ENCODE measurements around the gene ROMO1. TPM values are rescaled to one million over a fixed set of nuclear protein-coding genes. Genes with fewer than 3 reads are reported as not detected.

The ROMO1 gene
- total and polyA plus RNA-seq, 2 experiments from 2014 or later, result 285 to 634 TPM

DNA sequence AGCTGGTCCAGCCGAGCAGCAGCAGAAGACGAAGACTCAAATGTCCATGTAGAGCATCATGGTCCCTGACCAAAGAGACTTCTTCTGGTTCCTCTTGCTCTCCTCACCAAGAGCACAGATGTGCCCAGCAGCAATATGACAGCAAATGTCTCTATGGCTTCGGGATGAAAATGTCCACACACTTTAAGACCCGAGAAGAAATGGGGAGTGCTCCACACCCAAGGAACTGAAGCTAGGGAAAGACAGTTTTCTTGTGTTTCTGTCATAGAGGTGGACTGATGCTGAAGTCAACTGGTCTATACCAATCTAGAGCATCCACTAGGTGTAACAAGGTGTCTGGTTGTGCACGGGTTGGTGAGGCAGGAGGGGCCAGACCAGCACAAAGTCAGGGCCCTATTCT, 30.0 kb upstream of the ROMO1 start:
- DNase-seq (ENCODE audit: low spot score), result no peak
- H3K9me3 ChIP-seq (ENCODE audit: low read depth), result no peaks in the 10 kb centered on the region
- H3K4me1 ChIP-seq (ENCODE audit: insufficient read depth), result no peaks in the 10 kb centered on the region
- 95% methylated on average over 5 of the region's 5 CpGs for WGBS (ENCODE audit: low lambda C conversion rate, missing lambda C conversion rate)
- H3K9me2 ChIP-seq (replicated peaks; ENCODE audit: insufficient read depth), result no peaks in the 10 kb centered on the region
- H3K27ac ChIP-seq, result no peak overlapping the region
- peaks cover 4% of the 10 kb centered on the region for H3K79me2 ChIP-seq
- H3K4me2 ChIP-seq, result no peak overlapping the region
- no peak overlapping the region for H3K4me3 ChIP-seq
- H2AFZ ChIP-seq, result no peak overlapping the region
- TF ChIP-seq, protein P1, sequence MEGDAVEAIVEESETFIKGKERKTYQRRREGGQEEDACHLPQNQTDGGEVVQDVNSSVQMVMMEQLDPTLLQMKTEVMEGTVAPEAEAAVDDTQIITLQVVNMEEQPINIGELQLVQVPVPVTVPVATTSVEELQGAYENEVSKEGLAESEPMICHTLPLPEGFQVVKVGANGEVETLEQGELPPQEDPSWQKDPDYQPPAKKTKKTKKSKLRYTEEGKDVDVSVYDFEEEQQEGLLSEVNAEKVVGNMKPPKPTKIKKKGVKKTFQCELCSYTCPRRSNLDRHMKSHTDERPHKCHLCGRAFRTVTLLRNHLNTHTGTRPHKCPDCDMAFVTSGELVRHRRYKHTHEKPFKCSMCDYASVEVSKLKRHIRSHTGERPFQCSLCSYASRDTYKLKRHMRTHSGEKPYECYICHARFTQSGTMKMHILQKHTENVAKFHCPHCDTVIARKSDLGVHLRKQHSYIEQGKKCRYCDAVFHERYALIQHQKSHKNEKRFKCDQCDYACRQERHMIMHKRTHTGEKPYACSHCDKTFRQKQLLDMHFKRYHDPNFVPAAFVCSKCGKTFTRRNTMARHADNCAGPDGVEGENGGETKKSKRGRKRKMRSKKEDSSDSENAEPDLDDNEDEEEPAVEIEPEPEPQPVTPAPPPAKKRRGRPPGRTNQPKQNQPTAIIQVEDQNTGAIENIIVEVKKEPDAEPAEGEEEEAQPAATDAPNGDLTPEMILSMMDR (IDR thresholded peaks at IDR 0.05; ENCODE audit: poor library complexity), result no peak
- TF ChIP-seq EZH2 (IDR thresholded peaks at IDR 0.05; ENCODE audit: borderline replicate concordance) (no peak), EZH2phosphoT487 (IDR thresholded peaks at IDR 0.05; ENCODE audit: low read depth, severe bottlenecking, unreplicated experiment) (no peak)
- H4K20me1 ChIP-seq (ENCODE audit: insufficient read depth, poor library complexity, severe bottlenecking), result no peaks in the 10 kb centered on the region
- no peaks in the 10 kb centered on the region for H3K27me3 ChIP-seq
- H3K36me3 ChIP-seq (replicated peaks; ENCODE audit: insufficient read depth, low read depth), result no peaks in the 10 kb centered on the region

DNA sequence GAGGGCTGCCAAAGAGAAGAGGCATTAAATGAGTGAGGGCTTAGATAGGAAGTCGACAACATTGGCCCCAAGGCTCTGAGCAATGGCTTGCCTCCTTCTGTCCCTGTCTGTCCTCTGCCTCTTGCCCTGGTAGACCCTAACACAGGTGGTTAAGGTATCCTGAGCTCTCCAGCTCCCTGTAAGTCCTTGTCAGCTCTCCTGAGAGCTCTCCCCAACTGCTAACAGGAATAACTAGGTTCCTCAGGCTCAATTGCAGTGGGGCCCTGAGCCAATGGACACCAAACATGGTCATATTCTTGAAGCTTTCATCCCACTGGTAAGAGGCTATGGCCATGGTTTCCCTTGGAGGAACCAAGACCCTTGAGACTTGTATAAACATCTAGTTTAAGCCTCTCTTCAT, 29.5 kb upstream of the ROMO1 start:
- DNase-seq (ENCODE audit: low spot score), result no peak
- H4K20me1 ChIP-seq (ENCODE audit: insufficient read depth, poor library complexity, severe bottlenecking), result no peaks in the 10 kb centered on the region
- H3K4me1 ChIP-seq (ENCODE audit: insufficient read depth), result no peaks in the 10 kb centered on the region
- no peak overlapping the region for H3K4me3 ChIP-seq
- TF ChIP-seq EZH2phosphoT487 (IDR thresholded peaks at IDR 0.05; ENCODE audit: low read depth, severe bottlenecking, unreplicated experiment), result no peak
- no peak for TF ChIP-seq EZH2 (IDR thresholded peaks at IDR 0.05; ENCODE audit: borderline replicate concordance)
- TF ChIP-seq, protein P1 (IDR thresholded peaks at IDR 0.05; ENCODE audit: poor library complexity), result no peak
- H3K4me2 ChIP-seq, result no peak overlapping the region
- 80% methylated on average over 1 of the region's 1 CpG for WGBS (ENCODE audit: low lambda C conversion rate, missing lambda C conversion rate)
- H3K79me2 ChIP-seq, result no peaks in the 10 kb centered on the region
- H3K9me3 ChIP-seq (ENCODE audit: low read depth), result no peaks in the 10 kb centered on the region
- H2AFZ ChIP-seq, result no peak overlapping the region
- no peaks in the 10 kb centered on the region for H3K9me2 ChIP-seq (replicated peaks; ENCODE audit: insufficient read depth)
- H3K27ac ChIP-seq, result no peak overlapping the region
- H3K27me3 ChIP-seq, result no peaks in the 10 kb centered on the region
- no peaks in the 10 kb centered on the region for H3K36me3 ChIP-seq (replicated peaks; ENCODE audit: insufficient read depth, low read depth)

DNA sequence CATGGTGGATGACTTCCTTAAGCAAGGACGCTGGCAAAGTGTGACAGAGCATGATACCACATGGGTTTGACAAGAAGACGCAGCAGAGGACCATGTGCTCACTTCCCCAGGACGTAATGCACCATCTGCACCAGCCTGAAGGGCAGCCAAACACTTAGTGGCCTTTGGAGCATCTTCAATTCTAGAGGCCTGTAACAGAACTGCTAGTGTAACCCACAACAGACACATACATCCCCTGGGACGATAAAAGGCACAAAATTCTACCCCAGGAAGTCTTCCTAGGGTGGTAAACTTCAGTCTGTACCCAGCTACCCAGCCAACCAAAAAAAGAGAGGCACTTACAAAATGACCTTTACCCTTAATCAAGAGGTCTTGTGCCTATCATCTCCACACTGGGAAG, 25.3 kb upstream of the ROMO1 start:
- Histone ChIP-seq H2AFZ (no peak overlapping the region), H3K9me3 (ENCODE audit: low read depth) (no peaks in the 10 kb centered on the region), H3K36me3 (replicated peaks; ENCODE audit: insufficient read depth, low read depth) (no peaks in the 10 kb centered on the region), H3K27ac (no peak overlapping the region), H4K20me1 (ENCODE audit: insufficient read depth, poor library complexity, severe bottlenecking) (no peaks in the 10 kb centered on the region), H3K9me2 (replicated peaks; ENCODE audit: insufficient read depth) (no peaks in the 10 kb centered on the region), H3K79me2 (no peaks in the 10 kb centered on the region), H3K4me3 (no peak overlapping the region), H3K4me2 (no peak overlapping the region), H3K27me3 (no peaks in the 10 kb centered on the region), H3K4me1 (ENCODE audit: insufficient read depth) (no peaks in the 10 kb centered on the region)
- no peak for DNase-seq (ENCODE audit: low spot score)
- 91% methylated on average over 4 of the region's 4 CpGs for WGBS (ENCODE audit: low lambda C conversion rate, missing lambda C conversion rate)
- TF ChIP-seq EZH2 (IDR thresholded peaks at IDR 0.05; ENCODE audit: borderline replicate concordance) (no peak), EZH2phosphoT487 (IDR thresholded peaks at IDR 0.05; ENCODE audit: low read depth, severe bottlenecking, unreplicated experiment) (no peak)
- TF ChIP-seq, protein P1 (IDR thresholded peaks at IDR 0.05; ENCODE audit: poor library complexity), result no peak

DNA sequence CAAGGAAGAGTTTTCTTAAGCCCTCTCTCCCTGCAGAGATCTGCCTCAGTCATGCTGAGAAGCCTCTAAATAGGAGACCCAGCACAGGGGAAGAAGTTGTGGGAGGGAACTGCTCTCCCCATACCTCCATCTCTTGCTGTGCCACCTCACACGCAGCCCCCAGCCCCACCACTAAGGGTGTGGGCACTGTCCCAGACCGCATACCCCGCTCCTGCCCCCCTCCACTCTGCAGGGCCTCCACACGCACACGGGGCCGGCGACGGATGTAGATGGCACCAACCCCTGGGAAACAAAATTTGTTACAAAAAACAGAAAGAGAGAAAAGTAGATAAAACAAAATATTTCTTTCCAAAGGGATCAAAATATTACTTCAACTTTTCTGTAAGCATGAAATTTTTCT, 24.3 kb upstream of the ROMO1 start:
- Histone ChIP-seq H2AFZ (no peak overlapping the region), H4K20me1 (ENCODE audit: insufficient read depth, poor library complexity, severe bottlenecking) (no peaks in the 10 kb centered on the region), H3K4me1 (ENCODE audit: insufficient read depth) (no peaks in the 10 kb centered on the region), H3K9me2 (replicated peaks; ENCODE audit: insufficient read depth) (no peaks in the 10 kb centered on the region), H3K27ac (no peak overlapping the region), H3K4me2 (no peak overlapping the region), H3K9me3 (ENCODE audit: low read depth) (no peaks in the 10 kb centered on the region), H3K27me3 (no peaks in the 10 kb centered on the region), H3K4me3 (no peak overlapping the region), H3K79me2 (no peaks in the 10 kb centered on the region), H3K36me3 (replicated peaks; ENCODE audit: insufficient read depth, low read depth) (no peaks in the 10 kb centered on the region)
- 96% methylated on average over 8 of the region's 8 CpGs for WGBS (ENCODE audit: low lambda C conversion rate, missing lambda C conversion rate)
- TF ChIP-seq, protein P1 (IDR thresholded peaks at IDR 0.05; ENCODE audit: poor library complexity), result no peak
- TF ChIP-seq EZH2 (IDR thresholded peaks at IDR 0.05; ENCODE audit: borderline replicate concordance) (no peak), EZH2phosphoT487 (IDR thresholded peaks at IDR 0.05; ENCODE audit: low read depth, severe bottlenecking, unreplicated experiment) (no peak)
- no peak for DNase-seq (ENCODE audit: low spot score)
